SJSA1 (cell line): ENCODE measurements around the gene ABHD3. TPM values are rescaled to one million over a fixed set of nuclear protein-coding genes. Genes with fewer than 3 reads are reported as not detected.
A peak's percentile ranks its signal among the peaks of the same experiment; 100 is the strongest.
"Not testable (repeated sequence)": the region's sequence is repeated elsewhere in the genome, so short reads cannot be mapped to it uniquely, and the experiment has no call there.

Experiments used
- DNase-seq, 2 experiments: peaks; one replicate each; pipeline ENCODE4 v3.0.0-alpha.2; 2015 to 2020; ENCODE audit warnings: low spot score in 2 of 2, low read depth in 1 of 2
- H3K27ac ChIP-seq: fragments of 250-450 bp; sonication (Bioruptor Pico); 2 replicates; pipeline ENCODE4 v1.5.1; 2020; ENCODE audit warnings: mild to moderate bottlenecking, moderate library complexity
- H3K27me3 ChIP-seq: fragments of 250-450 bp; sonication (Bioruptor Pico); replicated peaks from 2 replicates; pipeline ENCODE4 v1.5.1; 2020; ENCODE audit warnings: mild to moderate bottlenecking, moderate library complexity
- H3K36me3 ChIP-seq: fragments of 250-450 bp; sonication (Bioruptor Pico); 2 replicates; pipeline ENCODE4 v1.5.1; 2020; ENCODE audit warnings: mild to moderate bottlenecking
- H3K4me1 ChIP-seq: fragments of 250-450 bp; sonication (Bioruptor Pico); replicated peaks from 2 replicates; pipeline ENCODE4 v1.6.1; 2021; ENCODE audit warnings: mild to moderate bottlenecking
- H3K4me3 ChIP-seq: fragments of 250-450 bp; sonication (Bioruptor Pico); 2 replicates; pipeline ENCODE4 v1.5.1; 2020; ENCODE audit warnings: mild to moderate bottlenecking
- H3K9me3 ChIP-seq: fragments of 250-450 bp; sonication (Bioruptor Pico); replicated peaks from 2 replicates; pipeline ENCODE4 v1.5.1; 2020; ENCODE audit warnings: mild to moderate bottlenecking
- total RNA-seq: library from RNA; depleted of rRNA; stranded (reverse); fragments of >200 nt; shearing (Covaris generic); gene quantifications from 2 replicates; pipeline ENCODE4 v1.2.3, GENCODE V29; 2014; rRNA removed

Gene ABHD3, protein sequence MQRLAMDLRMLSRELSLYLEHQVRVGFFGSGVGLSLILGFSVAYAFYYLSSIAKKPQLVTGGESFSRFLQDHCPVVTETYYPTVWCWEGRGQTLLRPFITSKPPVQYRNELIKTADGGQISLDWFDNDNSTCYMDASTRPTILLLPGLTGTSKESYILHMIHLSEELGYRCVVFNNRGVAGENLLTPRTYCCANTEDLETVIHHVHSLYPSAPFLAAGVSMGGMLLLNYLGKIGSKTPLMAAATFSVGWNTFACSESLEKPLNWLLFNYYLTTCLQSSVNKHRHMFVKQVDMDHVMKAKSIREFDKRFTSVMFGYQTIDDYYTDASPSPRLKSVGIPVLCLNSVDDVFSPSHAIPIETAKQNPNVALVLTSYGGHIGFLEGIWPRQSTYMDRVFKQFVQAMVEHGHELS
- 21.9 and 36.7 TPM in 2 replicates for total RNA-seq

- Histone ChIP-seq H3K27ac (peak within 1 kb of the TSS; percentile 52), H3K4me1 (peaks cover 7% of the 10 kb centered on the region), H3K27me3 (no peaks in the 10 kb centered on the region), H3K4me3 (peak within 1 kb of the TSS; percentile 79), H3K36me3 (peaks cover 37% of the 10 kb centered on the region), H3K9me3 (no peaks in the 10 kb centered on the region)
- DNase-seq: peak; percentile 88 to 93
Measured at GRCh38 chr18:21704603-21705364, at the start of gene ABHD3. TSS of gene ABHD3 (minus strand) at chr18:21704774. CDS start at chr18:21704665, 109 bp downstream.

- Histone ChIP-seq H3K4me3 (no peak overlapping the region), H3K27me3 (no peaks in the 10 kb centered on the region), H3K36me3 (no peaks in the 10 kb centered on the region), H3K9me3 (no peaks in the 10 kb centered on the region), H3K4me1 (no peaks in the 10 kb centered on the region), H3K27ac (no peak overlapping the region)
- DNase-seq: no peak
Measured at GRCh38 chr18:21747764-21748693, 43.5 kb upstream of the ABHD3 start.

DNA sequence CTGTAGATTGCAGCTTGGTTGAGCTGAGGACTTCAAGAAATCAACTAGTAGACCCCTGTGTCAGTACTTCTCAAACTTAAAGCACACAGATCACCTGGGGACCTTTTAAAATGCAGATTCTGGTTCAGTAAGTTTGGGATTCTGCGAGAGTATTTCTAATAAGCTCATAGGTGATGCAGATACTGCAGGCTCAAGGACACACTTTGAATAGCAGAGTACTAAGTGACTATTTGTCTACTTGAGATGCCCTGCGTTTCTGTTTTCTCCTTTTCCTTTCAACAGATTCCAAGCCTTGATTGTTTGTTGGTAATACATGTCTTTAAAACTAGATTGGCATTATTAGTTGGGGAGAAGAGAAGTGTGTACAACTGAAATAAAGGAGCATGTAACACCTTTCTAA, 42.7 kb upstream of the ABHD3 start:
- Histone ChIP-seq H3K27ac (no peak overlapping the region), H3K4me3 (no peak overlapping the region), H3K36me3 (no peaks in the 10 kb centered on the region), H3K27me3 (no peaks in the 10 kb centered on the region), H3K4me1 (no peaks in the 10 kb centered on the region), H3K9me3 (no peaks in the 10 kb centered on the region)
- no peak for DNase-seq

GRCh38 chr18:21745231-21745630, 40.7 kb upstream of the ABHD3 start:
- no peaks in the 10 kb centered on the region for H3K27me3 ChIP-seq
- H3K4me3 ChIP-seq: no peak overlapping the region
- no peaks in the 10 kb centered on the region for H3K9me3 ChIP-seq
- no peak for DNase-seq
- H3K27ac ChIP-seq: no peak overlapping the region
- peaks cover 11% of the 10 kb centered on the region for H3K36me3 ChIP-seq
- peaks cover under 1% of the 10 kb centered on the region; the same call in 1 of the 2 replicates for H3K4me1 ChIP-seq

DNA sequence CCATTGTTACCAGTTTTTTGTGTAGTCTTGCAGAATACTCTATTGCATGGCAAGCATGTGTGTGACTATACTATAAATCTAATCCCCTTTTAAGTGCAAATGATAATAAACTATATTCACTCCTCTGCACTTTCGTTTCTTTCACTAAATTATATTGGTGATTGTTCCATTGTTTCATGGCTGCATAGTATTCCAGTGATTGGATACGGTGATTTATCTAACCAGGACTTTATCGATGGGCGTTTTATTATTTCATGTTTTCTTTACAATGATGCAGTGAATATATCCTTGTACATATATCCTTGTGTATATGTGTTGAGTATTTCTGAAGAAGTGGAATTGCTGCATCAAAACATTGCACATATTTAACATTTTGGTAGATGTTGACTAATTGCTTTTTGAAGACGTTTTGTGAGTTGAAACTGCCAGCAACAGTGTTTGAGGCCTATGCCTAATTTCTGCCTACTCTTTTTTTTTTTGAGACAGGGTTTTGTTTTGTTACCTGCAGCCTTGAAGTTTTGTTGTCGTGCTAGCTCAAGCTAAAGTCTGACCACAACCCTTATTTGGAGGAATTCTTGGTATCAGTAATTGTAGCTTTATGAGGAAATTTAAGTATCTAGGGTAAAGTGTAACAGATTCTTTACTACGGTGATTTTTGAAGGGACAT, 38.7 kb upstream of the ABHD3 start:
- Histone ChIP-seq H3K4me3 (no peak overlapping the region), H3K9me3 (no peaks in the 10 kb centered on the region), H3K27me3 (no peaks in the 10 kb centered on the region), H3K4me1 (peaks cover 5% of the 10 kb centered on the region), H3K27ac (no peak overlapping the region), H3K36me3 (peaks cover 11% of the 10 kb centered on the region)
- DNase-seq: no peak

- H3K4me1 ChIP-seq: peaks cover 5% of the 10 kb centered on the region
- H3K36me3 ChIP-seq: peaks cover 11% of the 10 kb centered on the region
- no peak overlapping the region for H3K27ac ChIP-seq
- no peaks in the 10 kb centered on the region for H3K9me3 ChIP-seq
- DNase-seq: no peak
- H3K27me3 ChIP-seq: no peaks in the 10 kb centered on the region
- peak overlapping the region; percentile 77 for H3K4me3 ChIP-seq
Measured at GRCh38 chr18:21742315-21742687, 37.7 kb upstream of the ABHD3 start.

DNA sequence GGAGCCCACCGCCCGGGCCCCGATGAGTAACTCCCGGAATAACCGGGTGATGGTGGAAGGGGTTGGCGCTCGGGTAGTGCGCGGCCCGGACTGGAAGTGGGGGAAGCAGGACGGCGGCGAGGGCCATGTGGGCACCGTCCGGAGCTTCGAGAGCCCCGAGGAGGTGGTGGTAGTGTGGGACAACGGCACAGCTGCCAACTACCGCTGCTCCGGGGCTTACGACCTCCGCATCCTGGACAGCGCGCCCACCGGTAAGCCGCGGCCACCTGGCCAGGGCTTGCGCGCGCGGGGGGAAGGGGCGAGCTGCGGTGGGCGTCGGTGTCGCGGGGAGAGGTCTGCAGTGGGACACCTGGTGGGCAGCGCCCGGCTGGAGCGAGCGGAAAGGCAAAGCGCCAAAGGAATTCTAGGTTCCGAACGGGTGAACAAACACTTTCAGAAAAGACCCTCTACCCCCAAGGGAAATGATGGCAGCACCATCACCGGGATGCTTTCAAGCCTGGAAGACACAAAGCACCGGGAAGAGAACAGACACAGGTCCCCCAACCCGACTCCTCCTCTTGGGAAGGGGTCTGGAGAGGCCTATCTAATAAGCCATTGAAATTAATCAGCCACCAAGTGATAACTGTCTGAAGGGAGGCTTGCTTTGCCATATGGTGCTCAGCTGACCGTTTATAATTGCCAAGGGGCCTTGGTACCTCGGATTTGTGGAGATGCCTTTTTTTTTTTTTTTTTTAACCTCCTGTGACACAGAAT, 37.2 kb upstream of the ABHD3 start:
- H3K27me3 ChIP-seq: no peaks in the 10 kb centered on the region
- peak in 1 of 2 experiments; percentile 36 for DNase-seq
- H3K27ac ChIP-seq: peak overlapping the region; percentile 84; the same call in 1 of the 2 replicates
- peaks cover 5% of the 10 kb centered on the region for H3K4me1 ChIP-seq
- H3K4me3 ChIP-seq: peak overlapping the region; percentile 77
- no peaks in the 10 kb centered on the region for H3K9me3 ChIP-seq
- peaks cover 11% of the 10 kb centered on the region for H3K36me3 ChIP-seq

DNA sequence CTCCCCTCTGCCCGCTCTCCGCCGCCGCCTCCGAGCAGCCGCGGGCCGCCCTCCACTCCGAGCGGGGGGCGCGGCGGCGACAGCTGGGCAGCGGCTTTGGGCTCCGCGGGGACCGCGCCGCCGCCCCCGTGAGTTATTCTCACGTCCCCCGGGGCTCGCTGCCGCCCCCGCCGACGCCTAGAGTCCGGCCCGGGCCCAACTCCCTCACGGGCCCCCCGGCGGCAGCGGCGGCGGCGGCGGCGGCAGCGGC, 36.7 kb upstream of the ABHD3 start:
- H3K4me3 ChIP-seq: peak overlapping the region; percentile 77
- peak overlapping the region; percentile 84 for H3K27ac ChIP-seq
- H3K27me3 ChIP-seq: no peaks in the 10 kb centered on the region
- H3K36me3 ChIP-seq: peaks cover 11% of the 10 kb centered on the region
- no peak for DNase-seq
- H3K9me3 ChIP-seq: no peaks in the 10 kb centered on the region
- H3K4me1 ChIP-seq: peaks cover 5% of the 10 kb centered on the region

- H3K9me3 ChIP-seq: no peaks in the 10 kb centered on the region
- H3K27me3 ChIP-seq: no peaks in the 10 kb centered on the region
- H3K4me1 ChIP-seq: peaks cover 5% of the 10 kb centered on the region
- peak within 1 kb of the TSS; percentile 77 for H3K4me3 ChIP-seq
- peak within 1 kb of the TSS; percentile 84 for H3K27ac ChIP-seq
- peaks cover 11% of the 10 kb centered on the region for H3K36me3 ChIP-seq
- peak; percentile 98 to 99 for DNase-seq
Measured at GRCh38 chr18:21740538-21741311, 36.2 kb upstream of the ABHD3 start, which contains the start of gene MIB1. TSS of gene MIB1 (plus strand) at chr18:21740792. CDS start at chr18:21741584, 792 bp downstream.

DNA sequence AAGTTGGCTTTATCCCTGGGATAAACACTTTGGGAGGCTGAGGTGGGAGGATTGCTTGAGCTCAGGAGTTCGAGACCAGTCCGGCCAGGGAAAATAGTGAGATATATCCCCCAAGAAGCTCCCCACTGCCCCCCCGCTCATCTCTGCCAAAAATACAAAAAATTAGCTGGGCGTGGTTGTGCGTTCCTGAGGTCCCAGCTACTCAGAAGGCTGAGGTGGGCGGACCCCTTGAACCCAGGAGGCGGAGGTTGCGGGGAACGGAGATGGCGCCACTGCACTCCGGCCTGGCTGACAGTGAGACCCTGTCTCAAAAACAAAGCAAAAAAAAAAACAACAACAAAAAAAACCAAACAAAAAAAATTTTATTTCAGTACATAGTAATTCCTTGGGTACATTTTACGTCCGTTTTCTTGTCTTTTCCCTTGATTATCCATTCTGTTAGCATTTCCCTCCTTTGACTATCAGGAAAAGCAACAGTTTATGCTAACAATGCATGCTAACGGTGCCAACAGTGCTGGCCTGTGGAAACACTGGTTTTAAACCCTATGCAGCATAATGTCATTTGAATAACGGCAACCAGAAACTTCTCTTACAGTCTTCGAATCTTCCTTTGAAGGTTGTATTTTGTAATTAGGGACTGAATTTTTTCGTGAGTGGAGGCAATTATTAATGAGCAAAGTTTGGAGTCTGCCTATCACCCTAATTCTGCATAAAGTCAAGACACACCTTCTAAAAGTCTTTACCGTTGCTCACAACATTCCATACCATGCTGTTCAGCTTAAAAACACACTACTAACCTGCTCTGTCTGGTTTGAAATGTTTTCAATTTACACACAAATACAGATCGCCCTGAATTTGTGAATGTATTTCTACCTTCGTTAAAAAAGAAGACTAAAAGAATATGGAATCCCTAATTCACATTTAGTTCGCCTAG, 35.3 kb upstream of the ABHD3 start:
- H3K4me3 ChIP-seq: peak overlapping the region; percentile 77
- no peaks in the 10 kb centered on the region for H3K27me3 ChIP-seq
- DNase-seq: no peak
- H3K36me3 ChIP-seq: peaks cover 11% of the 10 kb centered on the region
- H3K4me1 ChIP-seq: peaks cover 5% of the 10 kb centered on the region
- H3K27ac ChIP-seq: peak overlapping the region; percentile 10; the same call in 1 of the 2 replicates
- H3K9me3 ChIP-seq: no peaks in the 10 kb centered on the region

DNA sequence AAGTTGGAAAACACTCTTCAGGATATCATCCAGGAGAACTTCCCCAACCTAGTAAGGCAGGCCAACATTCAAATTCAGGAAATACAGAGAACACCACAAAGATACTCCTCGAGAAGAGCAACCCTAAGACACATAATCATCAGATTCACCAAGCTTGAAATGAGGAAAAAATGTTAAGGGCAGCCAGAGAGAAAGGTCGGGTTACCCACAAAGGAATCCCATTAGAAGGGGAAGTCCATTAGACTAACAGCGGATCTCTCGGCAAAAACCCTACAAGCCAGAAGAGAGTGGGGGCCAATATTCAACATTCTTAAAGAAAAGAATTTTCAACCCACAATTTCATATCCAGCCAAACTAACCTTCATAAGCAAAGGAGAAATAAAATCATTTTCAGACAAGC, 32.4 kb upstream of the ABHD3 start:
- H3K27ac ChIP-seq, H3K27me3 ChIP-seq, H3K4me3 ChIP-seq, DNase-seq, H3K9me3 ChIP-seq, H3K4me1 ChIP-seq: not testable (repeated sequence)
- H3K36me3 ChIP-seq: peaks cover 11% of the 10 kb centered on the region
